ENCODE results near the gene PCGF1.

DNA sequence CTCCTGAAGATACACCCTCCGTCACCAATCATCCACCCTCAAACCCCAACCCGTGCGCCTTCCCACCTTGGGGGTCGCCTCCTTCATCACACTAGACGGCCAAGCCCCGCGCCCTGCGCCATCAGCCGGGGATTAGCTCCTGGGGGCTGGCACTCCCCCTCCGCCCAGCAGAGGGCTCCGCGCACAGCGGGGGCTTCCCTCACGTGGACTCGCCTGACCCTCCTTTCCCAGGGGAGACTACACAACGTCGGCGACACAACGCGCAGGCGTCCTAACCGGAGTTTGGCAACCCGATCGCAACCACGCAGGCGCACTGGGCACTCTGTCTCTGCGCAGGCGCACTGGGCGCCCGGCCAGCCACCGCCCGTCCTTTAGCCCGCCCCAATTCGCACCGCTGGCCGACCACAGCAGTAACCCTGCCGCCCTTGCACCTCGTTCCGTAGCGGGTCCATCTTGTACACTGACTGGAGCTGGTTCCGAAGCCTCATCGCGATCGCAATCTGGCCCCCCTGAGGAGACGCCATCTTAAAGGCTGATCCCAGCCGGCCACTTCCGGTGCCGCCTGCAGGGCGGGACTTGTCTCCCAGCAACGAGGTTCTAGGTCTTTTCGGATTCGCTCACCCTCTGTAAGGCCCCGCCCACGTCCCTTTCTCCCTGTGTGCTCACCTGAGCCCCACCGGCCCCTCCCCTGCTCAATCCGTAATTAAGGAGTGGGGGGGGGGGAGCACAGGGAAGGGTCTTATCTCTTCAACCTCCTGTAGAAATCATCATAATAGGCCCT is at the start of gene PCGF1:
- TF ChIP-seq, protein P1, sequence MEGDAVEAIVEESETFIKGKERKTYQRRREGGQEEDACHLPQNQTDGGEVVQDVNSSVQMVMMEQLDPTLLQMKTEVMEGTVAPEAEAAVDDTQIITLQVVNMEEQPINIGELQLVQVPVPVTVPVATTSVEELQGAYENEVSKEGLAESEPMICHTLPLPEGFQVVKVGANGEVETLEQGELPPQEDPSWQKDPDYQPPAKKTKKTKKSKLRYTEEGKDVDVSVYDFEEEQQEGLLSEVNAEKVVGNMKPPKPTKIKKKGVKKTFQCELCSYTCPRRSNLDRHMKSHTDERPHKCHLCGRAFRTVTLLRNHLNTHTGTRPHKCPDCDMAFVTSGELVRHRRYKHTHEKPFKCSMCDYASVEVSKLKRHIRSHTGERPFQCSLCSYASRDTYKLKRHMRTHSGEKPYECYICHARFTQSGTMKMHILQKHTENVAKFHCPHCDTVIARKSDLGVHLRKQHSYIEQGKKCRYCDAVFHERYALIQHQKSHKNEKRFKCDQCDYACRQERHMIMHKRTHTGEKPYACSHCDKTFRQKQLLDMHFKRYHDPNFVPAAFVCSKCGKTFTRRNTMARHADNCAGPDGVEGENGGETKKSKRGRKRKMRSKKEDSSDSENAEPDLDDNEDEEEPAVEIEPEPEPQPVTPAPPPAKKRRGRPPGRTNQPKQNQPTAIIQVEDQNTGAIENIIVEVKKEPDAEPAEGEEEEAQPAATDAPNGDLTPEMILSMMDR (IDR thresholded peaks at IDR 0.05 in 2 of 3, conservative IDR thresholded peaks at IDR 0.05 in 1 of 3; ENCODE audit: insufficient read depth in 2 of 3, low read depth in 1 of 3, low read length in 3 of 3) = peak; percentile 42 to 57 (median 54); a peak in 5 of 6 replicates
- TF ChIP-seq EGR1 (conservative IDR thresholded peaks at IDR 0.05) = peak; percentile 54
- TF ChIP-seq, protein P2, sequence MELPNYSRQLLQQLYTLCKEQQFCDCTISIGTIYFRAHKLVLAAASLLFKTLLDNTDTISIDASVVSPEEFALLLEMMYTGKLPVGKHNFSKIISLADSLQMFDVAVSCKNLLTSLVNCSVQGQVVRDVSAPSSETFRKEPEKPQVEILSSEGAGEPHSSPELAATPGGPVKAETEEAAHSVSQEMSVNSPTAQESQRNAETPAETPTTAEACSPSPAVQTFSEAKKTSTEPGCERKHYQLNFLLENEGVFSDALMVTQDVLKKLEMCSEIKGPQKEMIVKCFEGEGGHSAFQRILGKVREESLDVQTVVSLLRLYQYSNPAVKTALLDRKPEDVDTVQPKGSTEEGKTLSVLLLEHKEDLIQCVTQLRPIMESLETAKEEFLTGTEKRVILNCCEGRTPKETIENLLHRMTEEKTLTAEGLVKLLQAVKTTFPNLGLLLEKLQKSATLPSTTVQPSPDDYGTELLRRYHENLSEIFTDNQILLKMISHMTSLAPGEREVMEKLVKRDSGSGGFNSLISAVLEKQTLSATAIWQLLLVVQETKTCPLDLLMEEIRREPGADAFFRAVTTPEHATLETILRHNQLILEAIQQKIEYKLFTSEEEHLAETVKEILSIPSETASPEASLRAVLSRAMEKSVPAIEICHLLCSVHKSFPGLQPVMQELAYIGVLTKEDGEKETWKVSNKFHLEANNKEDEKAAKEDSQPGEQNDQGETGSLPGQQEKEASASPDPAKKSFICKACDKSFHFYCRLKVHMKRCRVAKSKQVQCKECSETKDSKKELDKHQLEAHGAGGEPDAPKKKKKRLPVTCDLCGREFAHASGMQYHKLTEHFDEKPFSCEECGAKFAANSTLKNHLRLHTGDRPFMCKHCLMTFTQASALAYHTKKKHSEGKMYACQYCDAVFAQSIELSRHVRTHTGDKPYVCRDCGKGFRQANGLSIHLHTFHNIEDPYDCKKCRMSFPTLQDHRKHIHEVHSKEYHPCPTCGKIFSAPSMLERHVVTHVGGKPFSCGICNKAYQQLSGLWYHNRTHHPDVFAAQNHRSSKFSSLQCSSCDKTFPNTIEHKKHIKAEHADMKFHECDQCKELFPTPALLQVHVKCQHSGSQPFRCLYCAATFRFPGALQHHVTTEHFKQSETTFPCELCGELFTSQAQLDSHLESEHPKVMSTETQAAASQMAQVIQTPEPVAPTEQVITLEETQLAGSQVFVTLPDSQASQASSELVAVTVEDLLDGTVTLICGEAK (IDR thresholded peaks at IDR 0.05) = peak; percentile 90
- TF ChIP-seq, protein P2 (CRISPR knock-in tag; IDR thresholded peaks at IDR 0.05) = no peak
- TF ChIP-seq SETDB1 (IDR thresholded peaks at IDR 0.05; ENCODE audit: low read length) = no peak
- peak; percentile 86 for TF ChIP-seq POLR2A (conservative IDR thresholded peaks at IDR 0.05)
- peak; percentile 82 for TF ChIP-seq POLR2G (IDR thresholded peaks at IDR 0.05; ENCODE audit: low read depth, low read length)
- TF ChIP-seq POLR2AphosphoS5 (IDR thresholded peaks at IDR 0.05; ENCODE audit: control insufficient read depth, insufficient read depth, low read depth, low read length) = peak; percentile 67; the same call in 1 of the 2 replicates
- TF ChIP-seq YY1 (IDR thresholded peaks at IDR 0.05; ENCODE audit: borderline replicate concordance in 1 of 3, control insufficient read depth in 1 of 3, extremely low read depth in 1 of 3, insufficient read depth in 3 of 3, insufficient read length in 1 of 3, insufficient replicate concordance in 2 of 3, low read depth in 1 of 3, low read length in 2 of 3) = peak; percentile 83 to 96 (median 94)

Data from K562 (cell line).